ENCODE results near the gene MAGEA11.

MAGEA11 gene

DNA sequence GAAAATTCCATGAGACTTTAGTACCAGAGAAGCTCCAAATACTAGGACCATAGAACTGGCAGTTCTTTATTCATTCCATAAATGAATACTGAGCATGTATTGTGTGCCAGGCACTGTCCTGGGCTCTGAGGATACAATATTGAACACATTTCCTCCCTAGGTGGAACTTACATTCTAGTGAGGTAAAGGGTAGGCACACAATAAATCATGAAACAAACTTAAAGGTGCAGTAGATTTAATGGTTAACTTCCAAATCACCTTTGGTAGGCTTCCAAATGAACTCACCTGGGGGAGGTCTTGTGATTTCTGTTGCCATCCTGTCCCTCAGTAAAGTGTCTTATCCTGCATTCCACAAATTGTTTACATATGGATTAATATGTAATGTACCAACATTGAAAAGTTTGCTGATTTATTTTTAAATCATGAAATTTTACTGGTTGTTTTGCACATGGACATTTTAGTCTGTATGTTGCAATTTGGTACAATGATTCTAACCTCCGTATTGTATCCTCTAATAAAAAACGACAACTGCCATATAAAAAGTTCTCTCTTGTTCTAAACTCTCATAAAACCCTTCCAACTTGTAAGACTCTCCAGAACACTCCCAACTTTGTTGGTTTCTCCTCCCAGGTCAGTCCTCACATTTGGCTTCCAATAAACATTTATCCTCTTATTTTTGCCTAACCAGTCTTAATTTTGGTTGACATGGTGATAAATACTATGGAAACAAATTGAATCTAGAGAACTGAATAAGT is 4.5 kb upstream of the MAGEA11 start:
- H3K4me3 ChIP-seq (ENCODE audit: control insufficient read depth, low read depth, low read length) = no peak overlapping the region
- TF ChIP-seq, protein P1, sequence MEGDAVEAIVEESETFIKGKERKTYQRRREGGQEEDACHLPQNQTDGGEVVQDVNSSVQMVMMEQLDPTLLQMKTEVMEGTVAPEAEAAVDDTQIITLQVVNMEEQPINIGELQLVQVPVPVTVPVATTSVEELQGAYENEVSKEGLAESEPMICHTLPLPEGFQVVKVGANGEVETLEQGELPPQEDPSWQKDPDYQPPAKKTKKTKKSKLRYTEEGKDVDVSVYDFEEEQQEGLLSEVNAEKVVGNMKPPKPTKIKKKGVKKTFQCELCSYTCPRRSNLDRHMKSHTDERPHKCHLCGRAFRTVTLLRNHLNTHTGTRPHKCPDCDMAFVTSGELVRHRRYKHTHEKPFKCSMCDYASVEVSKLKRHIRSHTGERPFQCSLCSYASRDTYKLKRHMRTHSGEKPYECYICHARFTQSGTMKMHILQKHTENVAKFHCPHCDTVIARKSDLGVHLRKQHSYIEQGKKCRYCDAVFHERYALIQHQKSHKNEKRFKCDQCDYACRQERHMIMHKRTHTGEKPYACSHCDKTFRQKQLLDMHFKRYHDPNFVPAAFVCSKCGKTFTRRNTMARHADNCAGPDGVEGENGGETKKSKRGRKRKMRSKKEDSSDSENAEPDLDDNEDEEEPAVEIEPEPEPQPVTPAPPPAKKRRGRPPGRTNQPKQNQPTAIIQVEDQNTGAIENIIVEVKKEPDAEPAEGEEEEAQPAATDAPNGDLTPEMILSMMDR (IDR thresholded peaks at IDR 0.05; ENCODE audit: control insufficient read depth, insufficient read depth, low read depth, low read length, missing control alignments) = no peak
- DNase-seq (ENCODE audit: low read depth) = no peak

DNA sequence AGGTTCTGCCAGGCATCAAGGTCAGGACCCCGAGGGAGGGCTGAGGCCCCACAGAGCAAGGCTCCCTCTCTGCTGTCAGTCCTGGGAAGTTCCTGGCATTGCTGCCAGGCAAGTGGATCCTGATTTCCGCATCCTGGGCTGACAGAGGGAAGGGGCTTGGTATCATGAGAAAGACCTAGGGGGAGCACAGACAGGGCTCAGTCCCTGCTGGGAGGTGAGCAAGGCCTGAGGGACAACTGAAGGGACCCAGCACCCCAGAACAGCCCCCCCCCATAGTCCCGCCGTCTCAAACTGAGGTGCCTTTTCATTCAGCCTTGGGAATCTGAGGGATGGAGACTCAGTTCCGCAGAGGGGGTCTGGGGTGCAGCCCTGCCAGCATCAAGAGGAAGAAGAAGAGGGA is 971 bp downstream of the MAGEA11 start:
- no peak overlapping the region for H3K4me3 ChIP-seq (ENCODE audit: control insufficient read depth, low read depth, low read length)
- TF ChIP-seq, protein P1 (IDR thresholded peaks at IDR 0.05; ENCODE audit: control insufficient read depth, insufficient read depth, low read depth, low read length, missing control alignments) = no peak
- DNase-seq (ENCODE audit: low read depth) = no peak

- no peak overlapping the region for H3K4me3 ChIP-seq (ENCODE audit: control insufficient read depth, low read depth, low read length)
- TF ChIP-seq, protein P1 (IDR thresholded peaks at IDR 0.05; ENCODE audit: control insufficient read depth, insufficient read depth, low read depth, low read length, missing control alignments) = no peak
- DNase-seq (ENCODE audit: low read depth) = no peak
Measured at GRCh38 chrX:149713279-149714050, 1.6 kb downstream of the MAGEA11 start.

DNA sequence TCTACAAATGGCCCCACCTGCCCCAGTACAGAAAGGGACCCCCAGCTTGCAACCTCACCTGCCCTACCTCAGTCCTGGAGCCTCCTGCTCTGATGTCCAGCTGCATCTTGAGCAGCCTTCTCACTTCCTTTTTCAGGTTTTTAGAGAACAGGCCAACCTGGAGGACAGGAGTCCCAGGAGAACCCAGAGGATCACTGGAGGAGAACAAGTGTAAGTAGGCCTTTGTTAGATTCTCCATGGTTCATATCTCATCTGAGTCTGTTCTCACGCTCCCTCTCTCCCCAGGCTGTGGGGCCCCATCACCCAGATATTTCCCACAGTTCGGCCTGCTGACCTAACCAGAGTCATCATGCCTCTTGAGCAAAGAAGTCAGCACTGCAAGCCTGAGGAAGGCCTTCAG is 3.6 kb downstream of the MAGEA11 start:
- no peak overlapping the region for H3K4me3 ChIP-seq (ENCODE audit: control insufficient read depth, low read depth, low read length)
- DNase-seq (ENCODE audit: low read depth) = no peak
- TF ChIP-seq, protein P1 (IDR thresholded peaks at IDR 0.05; ENCODE audit: control insufficient read depth, insufficient read depth, low read depth, low read length, missing control alignments) = no peak

- no peak overlapping the region for H3K4me3 ChIP-seq (ENCODE audit: control insufficient read depth, low read depth, low read length)
- TF ChIP-seq, protein P1 (IDR thresholded peaks at IDR 0.05; ENCODE audit: control insufficient read depth, insufficient read depth, low read depth, low read length, missing control alignments) = no peak
- DNase-seq (ENCODE audit: low read depth) = no peak
Measured at GRCh38 chrX:149716632-149717031, 4.8 kb downstream of the MAGEA11 start.

GRCh38 chrX:149717803-149718202 is 5.9 kb downstream of the MAGEA11 start:
- no peak overlapping the region for H3K4me3 ChIP-seq (ENCODE audit: control insufficient read depth, low read depth, low read length)
- DNase-seq (ENCODE audit: low read depth) = no peak
- TF ChIP-seq, protein P1 (IDR thresholded peaks at IDR 0.05; ENCODE audit: control insufficient read depth, insufficient read depth, low read depth, low read length, missing control alignments) = no peak
